NT2/D1 (cell line): Measurements from ENCODE around the gene CTSH.

Experiments
- DNase-seq: peaks from one replicate; pipeline ENCODE4 v3.0.0-alpha.2; 2011; ENCODE audit warnings: low read depth, low spot score
- H3K27me3 ChIP-seq: 2 replicates; pipeline ENCODE4 v1.6.0; 2011; ENCODE audit warnings: mild to moderate bottlenecking; ENCODE audit not compliant: insufficient read length, insufficient read depth
- H3K36me3 ChIP-seq: 2 replicates; pipeline ENCODE4 v1.6.1; 2011; ENCODE audit warnings: mild to moderate bottlenecking, low read length, mixed read lengths; ENCODE audit not compliant: insufficient read depth, insufficient read length
- H3K4me1 ChIP-seq: 2 replicates; pipeline ENCODE4 v1.5.1; 2011; ENCODE audit not compliant: insufficient read depth, insufficient read length
- H3K4me3 ChIP-seq: 2 replicates; pipeline ENCODE4 v1.5.1; 2011; ENCODE audit warnings: low read depth; ENCODE audit not compliant: insufficient read length
- H3K9ac ChIP-seq: 2 replicates; pipeline ENCODE4 v1.6.0; 2011; ENCODE audit warnings: low read depth; ENCODE audit not compliant: insufficient read length
- H3K9me3 ChIP-seq: 2 replicates; pipeline ENCODE4 v1.5.1; 2011; ENCODE audit warnings: mild to moderate bottlenecking, low read length; ENCODE audit not compliant: insufficient read depth
- SUZ12 ChIP-seq: IDR thresholded peaks from 2 replicates; pipeline ENCODE4 v1.6.1; 2011; ENCODE audit not compliant: insufficient read length, insufficient read depth; ENCODE audit errors: extremely low read depth
- YY1 ChIP-seq: IDR thresholded peaks from 2 replicates; pipeline ENCODE4 v1.6.1; 2011; ENCODE audit not compliant: insufficient read length, insufficient read depth
- ZNF274 ChIP-seq: IDR thresholded peaks from 2 replicates; pipeline ENCODE4 v1.6.1; 2011; ENCODE audit warnings: mild to moderate bottlenecking, low read depth, low read length

The CTSH gene

DNA sequence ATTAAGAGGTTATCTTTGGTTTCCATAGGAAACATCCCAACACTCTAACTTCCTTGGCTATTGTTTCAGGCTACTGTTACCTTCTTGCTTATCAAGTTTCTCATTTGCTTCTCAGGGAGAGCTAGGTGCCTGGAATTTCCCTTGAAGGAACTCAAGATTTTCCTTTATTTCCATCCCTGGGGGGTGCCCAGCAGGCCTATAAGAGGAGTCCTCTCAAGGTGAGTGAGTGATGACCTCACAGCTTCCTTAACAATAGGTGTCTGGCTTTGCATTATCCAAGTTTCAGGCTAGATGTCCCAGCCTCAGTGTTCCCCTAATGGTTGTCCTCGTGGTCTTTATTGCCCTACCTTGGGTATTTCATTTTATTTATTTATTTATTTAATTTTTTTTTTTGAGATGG, 12.1 kb upstream of the CTSH start:
- Histone ChIP-seq H3K9ac (no peak overlapping the region), H3K9me3 (0 out of 2 replicates have a peak, but pooled peaks cover 7% of the 10 kb centered on the region), H3K27me3 (no peaks in the 10 kb centered on the region), H3K4me1 (no peaks in the 10 kb centered on the region), H3K36me3 (no peaks in the 10 kb centered on the region), H3K4me3 (no peak overlapping the region)
- no peak for DNase-seq
- TF ChIP-seq YY1, result no peak
- no peak for TF ChIP-seq SUZ12
- TF ChIP-seq ZNF274, result no peak

DNA sequence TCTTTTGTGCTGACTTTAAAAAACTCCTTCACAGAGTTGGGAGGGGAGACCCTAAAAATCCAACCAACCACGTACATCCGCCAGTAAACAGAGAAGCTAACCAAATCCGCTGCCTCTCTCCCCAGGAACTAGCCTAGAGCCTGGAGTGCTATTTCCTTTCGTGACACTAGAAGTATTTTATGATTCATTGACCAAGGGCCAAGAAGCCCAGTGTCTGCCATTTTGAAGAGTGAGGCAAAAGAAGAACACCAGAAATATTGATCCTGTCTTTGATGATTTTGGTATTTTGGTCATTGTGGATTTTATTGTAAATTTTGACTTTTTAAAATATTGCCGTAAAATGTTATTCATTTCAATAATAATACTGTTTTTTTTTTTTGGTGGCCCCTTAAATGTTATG, 10.5 kb upstream of the CTSH start:
- H3K9ac ChIP-seq, result no peak overlapping the region
- 0 out of 2 replicates have a peak, but pooled peaks cover 4% of the 10 kb centered on the region for H3K9me3 ChIP-seq
- no peaks in the 10 kb centered on the region for H3K36me3 ChIP-seq
- TF ChIP-seq SUZ12 (no peak), YY1 (no peak), ZNF274 (no peak)
- no peaks in the 10 kb centered on the region for H3K27me3 ChIP-seq
- DNase-seq, result no peak
- H3K4me1 ChIP-seq, result peaks cover 2% of the 10 kb centered on the region
- H3K4me3 ChIP-seq, result no peak overlapping the region

DNA sequence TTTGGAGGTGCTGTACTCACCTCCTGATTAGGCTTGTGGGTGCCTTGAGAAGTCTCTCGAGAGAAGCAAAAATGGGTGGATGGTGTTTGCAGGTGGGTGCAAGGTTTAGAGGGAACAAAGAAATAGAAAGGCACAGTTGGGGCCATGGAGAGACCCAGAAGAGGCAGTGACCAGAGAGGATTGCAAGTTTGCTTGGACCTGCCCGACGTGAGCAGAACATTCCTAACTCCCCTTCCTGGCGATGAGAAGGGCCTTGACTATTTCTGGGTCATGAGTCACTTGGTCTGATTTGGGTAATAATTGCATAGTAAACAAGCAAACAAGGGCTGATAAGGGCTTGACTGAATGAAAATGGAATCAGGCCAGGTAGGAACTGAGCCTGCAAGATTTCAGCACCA, 7.0 kb upstream of the CTSH start:
- H3K4me3 ChIP-seq, result no peak overlapping the region
- no peaks in the 10 kb centered on the region for H3K36me3 ChIP-seq
- H3K4me1 ChIP-seq, result peaks cover 2% of the 10 kb centered on the region
- peaks cover 2% of the 10 kb centered on the region for H3K27me3 ChIP-seq
- DNase-seq, result no peak
- TF ChIP-seq ZNF274, result no peak
- no peak for TF ChIP-seq YY1
- no peak for TF ChIP-seq SUZ12
- no peak overlapping the region for H3K9ac ChIP-seq
- H3K9me3 ChIP-seq, result no peaks in the 10 kb centered on the region

DNA sequence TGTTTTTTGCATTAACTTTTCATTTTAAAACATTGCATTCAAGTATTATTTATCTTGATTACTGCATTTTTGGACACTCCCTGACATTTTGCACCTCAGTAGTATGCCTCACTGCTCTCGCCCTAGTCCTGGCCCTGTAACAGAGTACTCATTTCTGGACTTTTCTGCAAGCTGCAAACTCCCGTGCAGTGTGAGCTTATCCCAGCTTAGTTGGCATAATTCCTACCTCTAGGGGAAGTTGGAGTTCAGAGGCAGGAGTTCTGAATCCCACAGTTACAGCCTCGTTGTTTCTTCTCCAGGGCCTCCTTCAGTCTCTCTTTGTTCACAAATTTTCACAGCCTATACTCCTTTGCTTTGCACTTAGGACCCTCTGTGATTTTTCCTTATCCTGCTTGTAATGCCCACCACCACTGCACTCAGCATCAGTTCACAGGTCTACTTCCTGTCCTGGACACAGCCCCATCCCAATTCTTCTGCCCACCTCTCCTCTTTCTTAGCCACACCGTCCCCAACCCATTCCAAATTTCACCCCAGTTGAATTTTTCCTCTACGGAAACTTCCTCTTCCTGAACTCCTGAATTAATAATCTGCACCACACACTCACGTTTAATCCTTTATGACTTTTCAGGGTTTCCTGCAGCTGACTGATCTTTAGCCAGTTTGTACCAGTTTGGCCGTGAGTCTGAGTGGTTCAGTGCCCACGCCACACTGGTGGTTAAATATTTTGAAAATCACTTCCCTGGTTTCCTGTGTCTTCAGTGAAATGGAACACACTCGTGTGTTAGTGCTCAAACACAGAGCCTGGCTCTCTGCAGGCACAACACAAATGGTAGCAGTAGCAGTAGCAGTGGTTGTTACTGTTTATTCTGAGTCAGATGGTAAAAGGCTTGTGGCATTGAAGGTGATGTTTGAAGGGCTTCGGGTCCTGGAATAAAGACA, 6.3 kb upstream of the CTSH start:
- no peak for DNase-seq
- Histone ChIP-seq H3K27me3 (peaks cover 8% of the 10 kb centered on the region), H3K9ac (no peak overlapping the region), H3K9me3 (no peaks in the 10 kb centered on the region), H3K4me3 (no peak overlapping the region), H3K4me1 (peaks cover 2% of the 10 kb centered on the region), H3K36me3 (no peaks in the 10 kb centered on the region)
- no peak for TF ChIP-seq ZNF274
- TF ChIP-seq SUZ12, result no peak
- TF ChIP-seq YY1, result no peak

DNA sequence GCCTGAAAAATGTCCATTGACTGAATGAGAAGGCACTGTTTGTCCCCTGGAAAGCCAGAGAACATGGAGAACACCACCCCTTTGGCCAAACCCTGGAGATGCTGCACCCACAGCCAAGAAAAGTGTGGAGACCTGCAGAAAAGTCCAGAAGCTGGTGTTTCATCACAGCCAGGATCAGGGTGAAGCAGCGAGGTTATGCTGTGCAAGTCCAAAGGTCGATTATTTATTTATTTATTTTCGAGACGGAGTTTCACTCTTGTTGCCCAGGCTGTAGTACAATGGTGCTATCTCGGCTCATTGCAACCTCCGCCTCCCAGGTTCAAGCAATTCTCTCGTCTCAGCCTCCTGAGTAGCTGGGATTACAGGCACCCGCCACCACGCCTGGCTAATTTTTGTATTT, 5.5 kb upstream of the CTSH start:
- no peak for TF ChIP-seq YY1
- TF ChIP-seq SUZ12, result no peak
- TF ChIP-seq ZNF274, result no peak
- no peaks in the 10 kb centered on the region for H3K9me3 ChIP-seq
- no peak overlapping the region for H3K9ac ChIP-seq
- peaks cover 2% of the 10 kb centered on the region for H3K4me1 ChIP-seq
- no peak for DNase-seq
- H3K27me3 ChIP-seq, result peaks cover 12% of the 10 kb centered on the region
- no peak overlapping the region for H3K4me3 ChIP-seq
- no peaks in the 10 kb centered on the region for H3K36me3 ChIP-seq

DNA sequence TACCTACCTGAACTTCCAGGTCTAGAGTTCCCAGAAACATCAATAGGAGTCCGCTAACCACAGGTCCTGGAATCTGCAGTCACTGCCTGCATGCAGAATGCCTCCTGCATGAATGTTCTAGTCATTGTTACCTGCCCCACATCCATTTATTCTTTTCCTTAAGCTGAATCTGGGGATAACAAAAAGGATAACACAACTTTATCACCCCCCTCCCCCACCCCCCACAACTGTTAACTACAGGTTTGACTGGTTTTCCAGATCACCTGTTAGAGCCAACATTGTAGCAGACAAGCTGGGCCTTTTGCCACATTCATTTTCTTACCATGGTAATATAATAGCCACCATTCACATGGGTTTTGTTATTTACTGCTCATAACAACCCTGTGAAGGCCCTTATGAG, 4.6 kb upstream of the CTSH start:
- H3K4me1 ChIP-seq, result peaks cover 3% of the 10 kb centered on the region
- no peak for DNase-seq
- TF ChIP-seq ZNF274, result no peak
- no peak for TF ChIP-seq YY1
- TF ChIP-seq SUZ12, result no peak
- no peak overlapping the region for H3K4me3 ChIP-seq
- H3K9ac ChIP-seq, result no peak overlapping the region
- H3K36me3 ChIP-seq, result no peaks in the 10 kb centered on the region
- H3K27me3 ChIP-seq, result peaks cover 15% of the 10 kb centered on the region
- no peaks in the 10 kb centered on the region for H3K9me3 ChIP-seq

DNA sequence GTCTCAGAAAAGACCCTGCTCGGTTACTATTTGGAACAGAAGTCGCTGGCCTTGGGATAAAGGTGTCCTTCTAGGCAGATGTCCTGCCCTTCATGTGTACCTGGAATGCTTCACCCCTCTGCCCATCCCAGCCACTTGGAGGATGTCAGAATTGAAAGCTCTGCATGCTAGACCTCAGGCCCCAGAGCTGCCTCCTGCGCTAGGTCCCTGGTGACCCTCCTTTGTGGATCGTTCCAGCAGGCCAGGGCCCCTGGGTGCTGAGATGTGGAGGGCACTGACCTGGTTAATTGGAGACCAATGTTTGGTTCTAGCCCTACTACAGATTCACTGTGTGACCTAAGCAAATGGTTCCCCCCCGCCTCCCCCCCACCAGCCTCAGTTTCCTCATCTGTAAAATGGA, 2.7 kb upstream of the CTSH start:
- no peak overlapping the region for H3K9ac ChIP-seq
- no peaks in the 10 kb centered on the region for H3K9me3 ChIP-seq
- no peaks in the 10 kb centered on the region for H3K36me3 ChIP-seq
- peaks cover 9% of the 10 kb centered on the region for H3K4me1 ChIP-seq
- no peak for DNase-seq
- peaks cover 23% of the 10 kb centered on the region for H3K27me3 ChIP-seq
- H3K4me3 ChIP-seq, result no peak overlapping the region
- TF ChIP-seq YY1 (no peak), ZNF274 (no peak), SUZ12 (no peak)
